Left lung (tissue), 10 donors: ENCODE data around the gene RNF126. TPM values are rescaled to one million over a fixed set of nuclear protein-coding genes. Genes with fewer than 3 reads are reported as not detected.

Experiments
- ATAC-seq: fragments of 200-7000 bp; cut with Tn5 transposase; one replicate; pipeline ENCODE4 v1.9.1; 2020; ENCODE audit warnings: moderate library complexity
- DNase-seq, 4 donors: peaks; one replicate each; pipeline ENCODE4 v3.0.0-alpha.2; 2013 to 2020
- H3K27ac ChIP-seq, 2 donors: fragments of 200-600 bp; sonication (generic) in 1 of 2; one replicate each; pipeline versions ENCODE4 v1.5.0 to v1.8.0; 2020 to 2021
- H3K27me3 ChIP-seq, 2 donors: fragments of 200-600 bp; sonication (generic) in 1 of 2; one replicate each; pipeline versions ENCODE4 v1.5.0 to v1.8.0; 2020 to 2021
- H3K36me3 ChIP-seq, 2 donors: fragments of 200-600 bp; sonication (generic) in 1 of 2; one replicate each; pipeline versions ENCODE4 v1.5.0 to v1.8.0; 2020 to 2021
- H3K4me1 ChIP-seq, 2 donors: fragments of 200-600 bp; one replicate each; pipeline ENCODE4 v1.8.0; 2021
- H3K4me3 ChIP-seq, 2 donors: fragments of 200-600 bp; sonication (generic) in 1 of 2; one replicate each; pipeline versions ENCODE4 v1.5.0 to v1.8.0; 2020 to 2021; ENCODE audit warnings: mild to moderate bottlenecking in 1 of 2
- H3K9me3 ChIP-seq, 2 donors: fragments of 200-600 bp; sonication (generic) in 1 of 2; one replicate each; pipeline versions ENCODE4 v1.5.0 to v1.8.0; 2020 to 2021
- CTCF ChIP-seq, 2 donors: fragments of 200-600 bp; sonication (generic) in 1 of 2; IDR thresholded peaks; one replicate each; pipeline versions ENCODE4 v1.5.0 to v1.8.0; 2021; ENCODE audit warnings: antibody characterized with exemption in 2 of 2
- intact Hi-C, 2 donors: fragments of 100-400 bp; cut with DNase I; formaldehyde crosslinking; loops; one replicate each; pipeline versions ENCODE4 v1.11.2 to v1.14.2; 2022
- polyA plus RNA-seq, 6 donors: library from polyadenylated mRNA; unstranded; fragments of 120-200 nt; gene quantifications; one replicate each; pipeline ENCODE4 v1.2.1, GENCODE V29; 2013; ENCODE audit not compliant: insufficient read length in 6 of 6
- total RNA-seq, 2 donors: library from RNA; stranded (reverse); fragmentation: NEBNext Ultra II Directional; extraction: Animal tissue kit (Norgen Biotek cat#: 25700); gene quantifications; one replicate each; pipeline ENCODE4 v1.2.1, GENCODE V29; 2021
- donor health status: DM: no; HTN: yes; CAD: no.
- donor health status: DM: no; HTN: no; CAD: no.

The RNF126 gene
- total and polyA plus RNA-seq, 8 donors: 15.4 to 34.0 (median 23.1) TPM

DNA sequence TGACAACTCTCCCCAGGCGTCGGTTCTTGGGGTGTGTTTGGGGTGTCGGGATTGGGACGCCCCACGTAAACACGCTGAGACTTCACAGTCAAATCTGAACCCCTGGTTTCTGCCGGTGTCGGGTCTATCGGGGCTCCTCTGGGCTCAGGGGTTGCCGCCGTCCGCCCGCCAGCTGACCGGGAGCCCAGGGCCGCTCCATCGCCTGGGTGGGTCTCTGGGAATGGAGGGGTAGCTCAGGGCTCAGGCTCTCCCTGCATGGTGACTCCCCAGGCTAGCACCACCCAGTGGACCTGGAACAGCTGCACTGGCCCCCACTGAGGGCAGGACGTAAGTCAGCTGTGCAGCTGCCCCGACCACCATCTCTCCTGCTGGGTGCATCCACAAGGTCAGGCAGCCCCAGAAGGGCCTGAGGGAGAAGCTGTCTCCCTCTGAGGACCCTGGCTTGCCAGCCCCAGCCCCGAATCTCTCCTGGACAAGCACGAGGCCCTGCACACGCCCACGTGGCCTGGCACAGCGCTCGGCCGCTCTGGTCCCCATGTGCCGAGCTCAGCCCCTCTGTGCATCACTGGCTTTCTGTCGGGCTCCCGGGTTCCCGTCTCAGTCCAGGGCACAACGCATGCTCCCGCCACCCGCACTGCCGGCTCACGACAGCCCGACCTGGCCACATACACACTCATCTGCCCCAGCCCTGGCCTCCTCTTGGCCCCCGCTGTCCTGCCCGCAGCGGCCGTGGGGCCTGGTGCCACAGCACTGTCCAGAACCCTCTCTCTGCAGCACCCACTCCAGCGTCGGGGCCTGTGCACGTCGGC lies 6.1 kb downstream of the RNF126 start:
- no peak for TF ChIP-seq CTCF (IDR thresholded peaks at IDR 0.05)
- no peak overlapping the region for H3K4me3 ChIP-seq
- ATAC-seq (no peak), DNase-seq (no peak)
- peaks cover 21 to 44% of the 10 kb centered on the region in 2 donors for H3K4me1 ChIP-seq
- peaks cover 0 to 59% of the 10 kb centered on the region in 2 donors for H3K36me3 ChIP-seq
- no peaks in the 10 kb centered on the region for H3K27me3 ChIP-seq
- intact Hi-C loops: no loop called here
- no peak overlapping the region for H3K27ac ChIP-seq
- no peaks in the 10 kb centered on the region for H3K9me3 ChIP-seq

DNA sequence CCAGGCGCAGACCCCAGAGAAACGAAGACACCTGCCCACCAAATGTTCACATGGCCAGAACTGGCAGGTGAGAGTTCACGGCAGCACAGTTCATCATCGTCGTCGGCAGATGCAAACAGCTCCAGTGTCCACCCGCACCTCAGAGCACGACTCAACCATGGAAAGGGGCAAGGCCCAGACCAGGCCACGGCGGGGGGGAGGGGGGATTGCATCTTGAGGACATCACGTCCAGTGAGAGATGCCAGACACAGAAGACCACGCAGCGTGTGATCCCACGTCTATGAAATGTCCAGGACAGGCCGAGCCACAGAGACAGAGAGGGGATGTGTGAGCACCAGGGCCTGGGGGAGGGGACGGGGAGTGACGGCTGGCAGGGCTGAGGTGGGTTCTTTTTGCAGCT lies 7.3 kb downstream of the RNF126 start:
- Histone ChIP-seq H3K4me3 (no peak overlapping the region), H3K4me1 (peaks cover 8 to 31% of the 10 kb centered on the region in 2 donors), H3K27ac (no peak overlapping the region), H3K27me3 (no peaks in the 10 kb centered on the region), H3K36me3 (peaks cover 0 to 72% of the 10 kb centered on the region in 2 donors), H3K9me3 (no peaks in the 10 kb centered on the region)
- no peak for TF ChIP-seq CTCF (IDR thresholded peaks at IDR 0.05)
- intact Hi-C loops: no loop called here
- ATAC-seq: no peak
- peak in 1 of 4 donors; percentile 64 for DNase-seq

DNA sequence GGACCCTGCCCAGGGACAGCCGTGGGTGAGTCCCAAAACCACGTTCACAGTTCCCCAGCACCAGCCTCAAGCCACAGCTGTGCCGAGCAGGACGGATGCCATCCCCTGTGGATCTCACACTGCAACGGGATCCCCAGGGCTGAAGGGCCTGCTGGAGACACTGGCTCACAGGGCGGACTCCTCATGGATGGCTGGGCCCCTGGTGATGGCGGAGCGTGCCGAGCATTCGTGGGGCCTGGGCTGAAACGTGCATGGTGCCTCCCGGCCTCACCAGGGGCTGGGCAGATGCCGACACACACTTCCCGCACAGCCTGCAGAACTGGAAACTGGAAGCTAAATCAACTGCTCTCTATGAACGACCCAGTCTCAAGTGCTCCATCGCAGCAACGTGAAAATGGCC lies 9.6 kb downstream of the RNF126 start:
- intact Hi-C loops: no loop called here
- H3K36me3 ChIP-seq: peaks cover 0 to 88% of the 10 kb centered on the region in 2 donors
- no peak overlapping the region for H3K4me3 ChIP-seq
- ATAC-seq (no peak), DNase-seq (no peak)
- H3K9me3 ChIP-seq: no peaks in the 10 kb centered on the region
- no peak overlapping the region for H3K27ac ChIP-seq
- H3K27me3 ChIP-seq: no peaks in the 10 kb centered on the region
- no peak for TF ChIP-seq CTCF (IDR thresholded peaks at IDR 0.05)
- peaks cover 0 to 9% of the 10 kb centered on the region in 2 donors for H3K4me1 ChIP-seq

GRCh38 chr19:652467-653389 lies 10.3 kb downstream of the RNF126 start:
- DNase-seq (no peak), ATAC-seq (no peak)
- intact Hi-C loops: no loop called here
- Histone ChIP-seq H3K27ac (no peak overlapping the region), H3K9me3 (no peaks in the 10 kb centered on the region), H3K4me1 (peaks cover 0 to 2% of the 10 kb centered on the region in 2 donors), H3K4me3 (no peak overlapping the region), H3K27me3 (no peaks in the 10 kb centered on the region), H3K36me3 (peaks cover 0 to 88% of the 10 kb centered on the region in 2 donors)
- TF ChIP-seq CTCF (IDR thresholded peaks at IDR 0.05): no peak

DNA sequence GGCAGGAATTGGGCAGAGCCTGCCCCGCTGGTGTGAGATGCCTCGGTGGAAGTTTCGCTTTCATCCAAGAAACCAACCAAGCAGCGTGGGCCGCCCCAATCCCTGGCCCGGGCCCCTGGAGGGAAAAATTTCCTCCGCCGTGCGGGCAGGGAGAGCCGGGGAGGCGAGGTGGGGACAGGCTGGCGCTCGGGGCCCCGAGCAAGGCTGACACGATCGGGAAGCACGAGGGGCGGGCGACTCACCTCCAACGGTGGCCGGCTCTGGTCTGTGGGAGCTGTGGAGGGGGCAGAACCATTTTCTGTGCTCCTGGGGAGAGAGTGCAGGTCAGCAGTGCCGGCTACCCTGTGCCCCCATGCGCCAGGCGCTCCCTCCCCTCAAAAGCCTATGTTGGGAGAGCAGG lies 11.0 kb downstream of the RNF126 start:
- H3K4me1 ChIP-seq: no peaks in the 10 kb centered on the region
- no peaks in the 10 kb centered on the region for H3K9me3 ChIP-seq
- H3K4me3 ChIP-seq: no peak overlapping the region
- intact Hi-C loops: no loop called here
- no peak for TF ChIP-seq CTCF (IDR thresholded peaks at IDR 0.05)
- no peaks in the 10 kb centered on the region for H3K27me3 ChIP-seq
- ATAC-seq: no peak
- no peak overlapping the region for H3K27ac ChIP-seq
- DNase-seq: no peak
- peaks cover 0 to 88% of the 10 kb centered on the region in 2 donors for H3K36me3 ChIP-seq
